Transverse colon (tissue), 4 donors: Measurements from ENCODE around the gene MAP4K1.

Experiments used
- EP300 ChIP-seq: sonication (generic); formaldehyde crosslinking; IDR thresholded peaks from one replicate; pipeline ENCODE4 v1.6.1; 2017; ENCODE audit warnings: antibody characterized with exemption, low read depth
- POLR2AphosphoS5 ChIP-seq, 3 donors: sonication (generic); formaldehyde crosslinking; IDR thresholded peaks; one replicate each; pipeline ENCODE4 v1.6.1; 2016; ENCODE audit warnings: antibody characterized with exemption in 3 of 3
- TF ChIP-seq, protein P1 (sequence below), 5 experiments: fragments of 200-600 bp in 3 of 5; fragments of 450-650 bp in 2 of 5; sonication (generic) in 3 of 5; IDR thresholded peaks; 1 replicate in 2 of 5; 2 replicates in 3 of 5; pipeline ENCODE4 v1.5.1; 2016 to 2017; ENCODE audit warnings: antibody characterized with exemption in 5 of 5, inconsistent platforms in 3 of 5, mild to moderate bottlenecking in 2 of 5, moderate library complexity in 1 of 5

DNA sequence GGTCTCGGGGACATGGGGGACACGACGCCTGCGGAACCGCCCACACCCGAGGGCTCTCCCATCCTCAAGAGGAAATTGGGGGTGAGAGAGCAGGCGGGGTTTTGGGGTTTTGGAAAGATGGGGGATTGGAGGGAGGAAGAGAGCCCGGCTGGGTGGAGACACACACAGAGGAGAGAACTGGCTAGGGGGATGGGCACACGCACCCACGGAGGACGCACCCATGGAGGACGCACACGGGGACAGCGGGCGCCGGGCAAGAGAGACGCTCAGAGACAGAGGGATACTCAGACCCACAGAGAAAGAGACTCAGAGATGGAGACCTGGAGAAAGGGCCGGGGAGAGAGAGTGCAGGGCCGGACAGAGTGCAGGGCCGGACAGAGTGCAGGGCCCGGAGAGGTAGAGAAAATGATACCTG, 52.1 kb downstream of the MAP4K1 start:
- TF ChIP-seq EP300 (no peak), POLR2AphosphoS5 (IDR thresholded peaks at IDR 0.05) (no peak)
- TF ChIP-seq, protein P1, sequence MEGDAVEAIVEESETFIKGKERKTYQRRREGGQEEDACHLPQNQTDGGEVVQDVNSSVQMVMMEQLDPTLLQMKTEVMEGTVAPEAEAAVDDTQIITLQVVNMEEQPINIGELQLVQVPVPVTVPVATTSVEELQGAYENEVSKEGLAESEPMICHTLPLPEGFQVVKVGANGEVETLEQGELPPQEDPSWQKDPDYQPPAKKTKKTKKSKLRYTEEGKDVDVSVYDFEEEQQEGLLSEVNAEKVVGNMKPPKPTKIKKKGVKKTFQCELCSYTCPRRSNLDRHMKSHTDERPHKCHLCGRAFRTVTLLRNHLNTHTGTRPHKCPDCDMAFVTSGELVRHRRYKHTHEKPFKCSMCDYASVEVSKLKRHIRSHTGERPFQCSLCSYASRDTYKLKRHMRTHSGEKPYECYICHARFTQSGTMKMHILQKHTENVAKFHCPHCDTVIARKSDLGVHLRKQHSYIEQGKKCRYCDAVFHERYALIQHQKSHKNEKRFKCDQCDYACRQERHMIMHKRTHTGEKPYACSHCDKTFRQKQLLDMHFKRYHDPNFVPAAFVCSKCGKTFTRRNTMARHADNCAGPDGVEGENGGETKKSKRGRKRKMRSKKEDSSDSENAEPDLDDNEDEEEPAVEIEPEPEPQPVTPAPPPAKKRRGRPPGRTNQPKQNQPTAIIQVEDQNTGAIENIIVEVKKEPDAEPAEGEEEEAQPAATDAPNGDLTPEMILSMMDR (IDR thresholded peaks at IDR 0.05): no peak
